GM23248 (cell line): ENCODE results near the gene PTPRT. TPM values are rescaled to one million over a fixed set of nuclear protein-coding genes. Genes with fewer than 3 reads are reported as not detected.

Source experiments
- DNase-seq: peaks from one replicate; pipeline ENCODE4 v3.0.0-alpha.2; 2015
- H2AFZ ChIP-seq: fragments of 200-600 bp; sonication (generic); 2 replicates; pipeline ENCODE4 v1.6.1; 2016; ENCODE audit warnings: antibody characterized with exemption
- H3F3A ChIP-seq: fragments of 200-600 bp; sonication (generic); 2 replicates; pipeline ENCODE4 v1.6.1; 2016; ENCODE audit warnings: mild to moderate bottlenecking, antibody characterized with exemption, mixed run types; ENCODE audit not compliant: insufficient read depth
- H3K27ac ChIP-seq: fragments of 200-600 bp; sonication (generic); 2 replicates; pipeline ENCODE4 v1.5.1; 2016; ENCODE audit warnings: mild to moderate bottlenecking
- H3K27me3 ChIP-seq: fragments of 200-600 bp; sonication (generic); replicated peaks from 2 replicates; pipeline ENCODE4 v1.6.1; 2016; ENCODE audit warnings: mild to moderate bottlenecking; ENCODE audit not compliant: insufficient read depth
- H3K36me3 ChIP-seq: fragments of 200-600 bp; sonication (generic); 2 replicates; pipeline ENCODE4 v1.6.1; 2016; ENCODE audit warnings: low read depth, mild to moderate bottlenecking
- H3K4me1 ChIP-seq: fragments of 200-600 bp; sonication (generic); 2 replicates; pipeline ENCODE4 v1.6.1; 2016; ENCODE audit warnings: mild to moderate bottlenecking; ENCODE audit not compliant: insufficient read depth
- H3K4me2 ChIP-seq: fragments of 200-600 bp; sonication (generic); one replicate; pipeline ENCODE4 v1.6.1; 2016; ENCODE audit warnings: mild to moderate bottlenecking; ENCODE audit not compliant: unreplicated experiment
- H3K4me3 ChIP-seq: fragments of 200-600 bp; sonication (generic); 2 replicates; pipeline ENCODE4 v1.5.1; 2016; ENCODE audit warnings: mild to moderate bottlenecking
- H3K79me2 ChIP-seq: fragments of 200-600 bp; sonication (generic); 2 replicates; pipeline ENCODE4 v1.6.1; 2016; ENCODE audit warnings: mild to moderate bottlenecking; ENCODE audit not compliant: insufficient read depth
- H3K9ac ChIP-seq: fragments of 200-600 bp; sonication (generic); 2 replicates; pipeline ENCODE4 v1.6.1; 2016; ENCODE audit warnings: mild to moderate bottlenecking
- H3K9me2 ChIP-seq: fragments of 200-600 bp; sonication (generic); 2 replicates; pipeline ENCODE4 v1.6.1; 2016; ENCODE audit warnings: mixed run types, mild to moderate bottlenecking, moderate library complexity; ENCODE audit not compliant: insufficient read depth
- H3K9me3 ChIP-seq: fragments of 200-600 bp; sonication (generic); one replicate; pipeline ENCODE4 v1.6.1; 2017; ENCODE audit warnings: low read depth
- H4K20me1 ChIP-seq: fragments of 200-600 bp; sonication (generic); 2 replicates; pipeline ENCODE4 v1.6.0; 2016; ENCODE audit not compliant: insufficient read depth
- EZH2 ChIP-seq: fragments of 200-600 bp; sonication (generic); IDR thresholded peaks from 2 replicates; pipeline ENCODE4 v1.6.1; 2018; ENCODE audit warnings: antibody characterized with exemption, mild to moderate bottlenecking; ENCODE audit not compliant: insufficient read depth, poor library complexity, severe bottlenecking
- EZH2phosphoT487 ChIP-seq: fragments of 200-600 bp; sonication (generic); IDR thresholded peaks from 2 replicates; pipeline ENCODE4 v1.6.1; 2018; ENCODE audit warnings: antibody characterized with exemption, moderate library complexity, mild to moderate bottlenecking, low read depth; ENCODE audit not compliant: insufficient read depth
- WGBS, 2 experiments: methylation state at CpG; one replicate each; pipeline ENCODE4 v1.1.6; 2015 to 2017; ENCODE audit warnings: low lambda C conversion rate in 2 of 2, low coverage in 1 of 2; ENCODE audit errors: missing lambda C conversion rate in 2 of 2; 5-methylcytosine and 5-hydroxymethylcytosine counted together
- in situ Hi-C: fragments of 300-500 bp; cut with MboI; formaldehyde crosslinking; loops from 2 replicates; pipeline ENCODE4 v1.15.0; 2020
- polyA plus RNA-seq: library from polyadenylated mRNA; unstranded; fragments of >200 nt; fragmentation: Nextera tagmentation; extraction: Ambion mirVana; gene quantifications from 2 replicates; pipeline ENCODE4 v1.2.1, GENCODE V29; 2016
- total RNA-seq: library from RNA; depleted of rRNA; stranded (reverse); fragments of >200 nt; shearing (Covaris generic); gene quantifications from 2 replicates; pipeline ENCODE4 v1.2.3, GENCODE V29; 2014

Gene PTPRT
- total and polyA plus RNA-seq, 2 experiments from 2014 or later: not detected

- H3K9me2 ChIP-seq: no peaks in the 10 kb centered on the region
- TF ChIP-seq EZH2phosphoT487 (no peak), EZH2 (no peak)
- H3K4me2 ChIP-seq: no peak overlapping the region
- H2AFZ ChIP-seq: no peak overlapping the region
- H4K20me1 ChIP-seq: no peaks in the 10 kb centered on the region
- no peaks in the 10 kb centered on the region for H3K79me2 ChIP-seq
- no peaks in the 10 kb centered on the region for H3K4me1 ChIP-seq
- no peak for DNase-seq
- H3K36me3 ChIP-seq: no peaks in the 10 kb centered on the region
- no peaks in the 10 kb centered on the region for H3K27me3 ChIP-seq
- no peak overlapping the region for H3K4me3 ChIP-seq
- no peak overlapping the region for H3K27ac ChIP-seq
- WGBS, 2 experiments: 25 to 28% methylated on average over 2 of the region's 2 CpGs
- no peaks in the 10 kb centered on the region for H3K9me3 ChIP-seq
- no peak overlapping the region for H3K9ac ChIP-seq
- in situ Hi-C loops: no loop called here
- H3F3A ChIP-seq: no peaks in the 10 kb centered on the region
Measured at GRCh38 chr20:42430598-42430997, 759.1 kb downstream of the PTPRT start.

- H2AFZ ChIP-seq: no peak overlapping the region
- WGBS, 2 experiments: 5 to 6% methylated on average over 8 of the region's 8 CpGs
- H3K9ac ChIP-seq: no peak overlapping the region
- H4K20me1 ChIP-seq: no peaks in the 10 kb centered on the region
- H3K36me3 ChIP-seq: no peaks in the 10 kb centered on the region
- DNase-seq: no peak
- H3K27ac ChIP-seq: no peak overlapping the region
- no peaks in the 10 kb centered on the region for H3F3A ChIP-seq
- no peak overlapping the region for H3K4me3 ChIP-seq
- H3K4me2 ChIP-seq: no peak overlapping the region
- no peaks in the 10 kb centered on the region for H3K79me2 ChIP-seq
- no peaks in the 10 kb centered on the region for H3K27me3 ChIP-seq
- in situ Hi-C loops: no loop called here
- TF ChIP-seq EZH2phosphoT487 (no peak), EZH2 (no peak)
- no peaks in the 10 kb centered on the region for H3K9me2 ChIP-seq
- no peaks in the 10 kb centered on the region for H3K4me1 ChIP-seq
- no peaks in the 10 kb centered on the region for H3K9me3 ChIP-seq
Measured at GRCh38 chr20:42429761-42430458, 759.8 kb downstream of the PTPRT start.

- Histone ChIP-seq H3K27ac (no peak overlapping the region), H3K36me3 (no peaks in the 10 kb centered on the region), H3K9me2 (no peaks in the 10 kb centered on the region), H3K4me1 (no peaks in the 10 kb centered on the region), H3K9me3 (no peaks in the 10 kb centered on the region), H2AFZ (no peak overlapping the region), H3K9ac (no peak overlapping the region), H3K27me3 (no peaks in the 10 kb centered on the region), H3K79me2 (no peaks in the 10 kb centered on the region), H3K4me2 (no peak overlapping the region), H3K4me3 (no peak overlapping the region), H3F3A (no peaks in the 10 kb centered on the region), H4K20me1 (no peaks in the 10 kb centered on the region)
- DNase-seq: no peak
- in situ Hi-C loops: no loop called here
- TF ChIP-seq EZH2phosphoT487 (no peak), EZH2 (no peak)
- WGBS, 2 experiments: 32 to 34% methylated on average over 15 of the region's 15 CpGs
Measured at GRCh38 chr20:42419814-42420532, 769.7 kb downstream of the PTPRT start.

GRCh38 chr20:42406826-42407225 lies 782.9 kb downstream of the PTPRT start:
- H3K27ac ChIP-seq: no peak overlapping the region
- H3K36me3 ChIP-seq: no peaks in the 10 kb centered on the region
- no peak for DNase-seq
- TF ChIP-seq EZH2: no peak
- TF ChIP-seq EZH2phosphoT487: no peak
- no peaks in the 10 kb centered on the region for H3K79me2 ChIP-seq
- in situ Hi-C loops: no loop called here
- H4K20me1 ChIP-seq: no peaks in the 10 kb centered on the region
- H3K4me2 ChIP-seq: no peak overlapping the region
- H3K9ac ChIP-seq: no peak overlapping the region
- no peak overlapping the region for H2AFZ ChIP-seq
- no peaks in the 10 kb centered on the region for H3K9me3 ChIP-seq
- 0 to 7% methylated on average over 2 of the region's 2 CpGs for WGBS, 2 experiments
- no peaks in the 10 kb centered on the region for H3F3A ChIP-seq
- H3K27me3 ChIP-seq: no peaks in the 10 kb centered on the region
- H3K4me1 ChIP-seq: no peaks in the 10 kb centered on the region
- H3K9me2 ChIP-seq: no peaks in the 10 kb centered on the region
- no peak overlapping the region for H3K4me3 ChIP-seq
